ENCODE measurements around the gene SETD1A.
"Not testable (repeated sequence)": the region's sequence is repeated elsewhere in the genome, so short reads cannot be mapped to it uniquely, and the experiment has no call there.

SETD1A gene

DNA sequence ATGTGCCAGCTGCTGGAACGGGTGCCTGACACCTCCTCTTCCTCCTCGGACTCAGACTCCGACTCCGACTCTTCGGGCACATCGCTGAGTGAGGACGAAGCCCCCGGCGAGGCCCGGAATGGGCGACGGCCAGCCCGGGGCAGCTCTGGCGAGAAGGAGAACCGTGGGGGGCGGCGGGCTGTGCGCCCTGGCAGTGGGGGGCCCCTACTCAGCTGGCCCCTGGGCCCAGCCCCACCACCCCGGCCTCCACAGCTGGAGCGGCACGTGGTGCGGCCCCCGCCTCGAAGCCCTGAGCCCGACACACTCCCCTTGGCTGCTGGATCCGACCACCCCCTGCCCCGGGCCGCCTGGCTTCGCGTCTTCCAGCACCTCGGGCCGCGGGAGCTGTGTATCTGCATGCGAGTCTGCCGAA is 27.4 kb upstream of the SETD1A start:
- no peak for DNase-seq

DNA sequence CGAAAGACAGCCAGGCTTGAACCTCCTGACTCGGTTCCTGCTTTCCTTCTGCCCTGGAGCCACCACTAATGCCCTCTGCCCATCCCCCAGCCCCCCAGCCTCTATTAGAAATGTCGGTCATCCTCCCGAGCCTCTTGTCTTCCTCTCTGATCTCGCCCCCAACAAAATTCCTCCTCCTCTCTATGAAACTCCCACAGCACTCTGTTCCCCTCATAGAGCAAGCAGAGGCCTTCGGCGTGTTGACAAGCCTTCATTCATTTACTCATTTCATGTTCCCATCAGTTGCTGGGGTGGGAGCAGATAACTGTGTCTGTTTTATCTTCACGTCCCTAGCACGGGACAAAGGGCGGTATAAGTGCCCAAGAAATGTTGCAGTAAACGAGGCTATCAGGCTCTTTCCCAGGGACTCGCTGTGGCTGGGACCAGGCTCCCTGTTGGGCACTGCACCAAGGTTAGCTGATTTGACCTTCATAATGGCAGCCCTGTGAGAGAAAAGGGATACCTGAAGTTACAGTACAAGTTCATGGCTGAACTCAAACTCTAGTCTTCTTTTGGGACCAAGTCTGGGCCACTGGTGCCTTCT is 26.4 kb upstream of the SETD1A start:
- no peak for DNase-seq

DNA sequence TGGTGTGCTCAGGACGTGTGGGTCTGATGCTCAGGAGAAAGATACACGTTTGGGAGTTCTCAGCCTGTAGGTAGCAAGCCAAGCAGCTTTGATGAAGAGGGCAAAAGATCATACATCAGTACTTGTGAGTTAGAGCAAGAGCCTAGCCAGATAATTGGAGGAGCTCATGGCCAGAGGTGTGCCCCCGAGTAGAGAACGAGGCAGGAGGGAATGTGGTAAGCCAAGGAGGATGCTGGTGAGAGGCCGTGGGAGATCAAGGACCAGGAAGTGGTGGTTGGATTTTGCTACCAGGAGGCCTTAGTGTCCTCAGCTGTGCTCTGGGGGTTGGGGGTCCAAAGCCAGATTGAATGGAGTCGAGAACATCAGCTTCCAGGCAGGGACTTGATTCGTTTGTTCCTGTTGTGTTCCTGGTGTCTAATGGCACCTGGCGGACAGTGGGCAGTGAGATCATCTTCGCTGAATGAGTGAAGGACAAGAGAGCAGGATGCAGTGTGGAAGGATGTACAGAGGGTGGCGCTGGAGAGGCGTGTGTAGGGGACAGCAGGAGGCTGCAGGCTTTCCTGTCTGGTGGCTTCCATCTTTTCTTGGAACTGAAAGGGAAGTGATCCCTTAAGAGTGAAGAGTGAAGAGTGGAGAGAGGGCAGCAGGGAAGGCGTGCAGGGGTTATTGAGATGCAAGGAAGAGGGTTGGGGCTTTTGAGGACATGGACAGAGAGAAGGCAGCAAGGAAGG is 22.6 kb upstream of the SETD1A start:
- peak; percentile 95 for DNase-seq

DNA sequence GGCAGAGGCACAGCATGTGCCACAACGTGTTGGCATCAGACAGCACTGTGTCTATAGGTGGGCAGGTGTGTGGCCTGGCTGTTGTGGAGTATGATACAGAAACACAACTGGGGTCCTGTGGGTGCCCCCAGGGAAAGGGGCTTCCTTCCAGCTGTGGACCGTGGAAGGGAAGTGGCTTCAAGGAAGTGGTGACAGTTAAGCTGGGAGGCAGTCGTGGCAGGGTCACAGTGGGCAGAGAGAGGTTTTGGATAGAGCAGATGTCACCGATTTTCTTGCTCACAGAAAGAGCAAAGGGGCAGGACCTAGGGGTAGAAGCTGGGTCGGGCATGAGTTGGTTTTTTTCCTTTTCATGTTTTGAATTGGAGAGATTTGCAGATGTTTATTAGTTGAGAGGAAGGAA is 19.9 kb upstream of the SETD1A start:
- peak; percentile 81 for DNase-seq

DNA sequence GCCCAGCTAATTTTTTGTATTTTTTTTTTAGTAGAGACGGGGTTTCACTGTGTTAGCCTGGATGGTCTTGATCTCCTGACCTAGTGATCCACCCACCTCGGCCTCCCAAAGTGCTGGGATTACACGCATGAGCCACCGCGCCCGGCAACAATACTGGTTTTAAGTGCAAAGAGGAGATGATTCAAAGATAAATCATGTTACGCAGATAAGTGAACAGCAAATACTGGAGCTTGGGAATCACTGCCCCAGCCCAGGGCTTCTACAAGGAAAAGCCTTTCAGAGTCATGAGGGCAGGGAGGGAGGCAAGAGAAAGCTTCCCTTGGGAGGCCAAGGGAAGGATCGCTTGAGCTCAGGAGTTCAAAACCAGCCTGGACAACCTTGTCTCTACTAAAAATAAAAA is 18.0 kb upstream of the SETD1A start:
- DNase-seq: not testable (repeated sequence)

DNA sequence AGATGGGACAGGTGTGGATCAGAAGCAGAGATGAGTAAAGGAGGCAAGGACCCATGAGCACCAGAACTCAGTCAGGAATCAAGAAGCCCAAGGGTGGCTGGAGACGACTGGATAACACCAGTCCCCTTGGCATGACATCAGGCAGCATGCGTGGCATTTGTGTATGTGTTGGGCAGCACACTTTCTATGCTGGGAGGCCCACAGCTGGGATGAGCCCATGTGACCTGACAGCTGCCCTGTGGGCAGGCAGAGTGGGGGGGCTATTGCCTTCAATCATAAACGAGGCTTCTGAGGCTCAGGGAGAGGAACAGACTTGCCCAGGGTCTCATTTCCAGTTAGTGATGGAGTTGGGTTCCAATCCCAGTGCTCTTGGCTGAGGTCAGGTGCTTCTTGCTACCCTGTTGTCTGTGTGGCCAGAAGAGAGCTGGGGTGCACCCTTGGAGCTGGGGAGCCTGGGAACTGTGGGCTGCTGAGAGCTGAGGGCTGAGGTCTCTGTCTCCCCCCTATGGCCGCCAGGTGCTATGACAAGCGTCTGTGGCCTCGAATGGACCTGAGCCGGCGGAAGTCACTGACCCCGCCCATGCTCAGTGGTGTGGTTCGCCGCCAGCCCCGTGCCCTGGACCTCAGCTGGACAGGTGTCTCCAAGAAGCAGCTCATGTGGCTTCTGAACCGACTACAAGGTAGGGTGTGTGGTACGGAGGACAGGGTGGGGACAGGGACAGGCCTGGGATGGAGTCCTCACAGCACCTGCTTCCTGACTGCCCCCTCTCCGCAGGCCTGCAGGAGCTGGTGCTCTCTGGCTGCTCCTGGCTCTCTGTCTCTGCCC is 15.7 kb upstream of the SETD1A start:
- DNase-seq: peak; percentile 69

DNA sequence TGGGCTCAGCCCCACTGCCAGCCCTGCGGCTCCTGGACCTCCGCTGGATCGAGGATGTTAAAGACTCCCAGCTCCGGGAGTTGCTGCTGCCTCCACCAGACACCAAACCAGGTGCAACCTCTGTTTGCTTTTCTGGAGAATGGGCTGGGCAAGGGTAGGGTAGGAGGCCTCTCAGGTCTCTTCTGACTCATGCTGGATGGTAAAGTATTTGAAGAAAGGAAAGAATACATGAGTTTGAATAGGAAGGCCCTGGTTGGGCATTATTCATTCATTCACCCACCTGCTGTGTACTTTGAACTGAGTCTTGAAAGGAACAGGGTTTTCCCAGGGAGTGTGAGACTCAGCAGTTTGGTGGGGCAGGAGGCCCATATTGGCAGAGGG is 15.1 kb upstream of the SETD1A start:
- DNase-seq: no peak

DNA sequence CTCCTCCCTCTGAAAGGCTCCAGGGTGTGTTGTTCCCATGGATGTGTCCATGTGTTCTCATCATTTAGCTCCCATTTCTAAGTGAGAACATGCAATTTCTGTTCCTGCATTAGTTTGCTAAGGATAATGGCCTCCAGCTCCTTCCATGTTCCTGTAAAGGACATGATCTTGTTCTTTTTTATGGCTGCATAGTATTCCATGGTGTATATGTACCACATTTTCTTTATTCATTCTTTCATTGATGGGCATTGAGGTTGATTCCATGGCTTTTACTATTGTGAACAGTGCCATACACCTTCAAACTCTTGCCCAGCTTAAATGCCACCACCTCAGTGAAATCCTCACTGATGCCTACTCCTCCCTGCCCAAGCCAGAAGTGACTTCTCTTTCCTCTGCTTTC is 13.2 kb upstream of the SETD1A start:
- no peak for DNase-seq

DNA sequence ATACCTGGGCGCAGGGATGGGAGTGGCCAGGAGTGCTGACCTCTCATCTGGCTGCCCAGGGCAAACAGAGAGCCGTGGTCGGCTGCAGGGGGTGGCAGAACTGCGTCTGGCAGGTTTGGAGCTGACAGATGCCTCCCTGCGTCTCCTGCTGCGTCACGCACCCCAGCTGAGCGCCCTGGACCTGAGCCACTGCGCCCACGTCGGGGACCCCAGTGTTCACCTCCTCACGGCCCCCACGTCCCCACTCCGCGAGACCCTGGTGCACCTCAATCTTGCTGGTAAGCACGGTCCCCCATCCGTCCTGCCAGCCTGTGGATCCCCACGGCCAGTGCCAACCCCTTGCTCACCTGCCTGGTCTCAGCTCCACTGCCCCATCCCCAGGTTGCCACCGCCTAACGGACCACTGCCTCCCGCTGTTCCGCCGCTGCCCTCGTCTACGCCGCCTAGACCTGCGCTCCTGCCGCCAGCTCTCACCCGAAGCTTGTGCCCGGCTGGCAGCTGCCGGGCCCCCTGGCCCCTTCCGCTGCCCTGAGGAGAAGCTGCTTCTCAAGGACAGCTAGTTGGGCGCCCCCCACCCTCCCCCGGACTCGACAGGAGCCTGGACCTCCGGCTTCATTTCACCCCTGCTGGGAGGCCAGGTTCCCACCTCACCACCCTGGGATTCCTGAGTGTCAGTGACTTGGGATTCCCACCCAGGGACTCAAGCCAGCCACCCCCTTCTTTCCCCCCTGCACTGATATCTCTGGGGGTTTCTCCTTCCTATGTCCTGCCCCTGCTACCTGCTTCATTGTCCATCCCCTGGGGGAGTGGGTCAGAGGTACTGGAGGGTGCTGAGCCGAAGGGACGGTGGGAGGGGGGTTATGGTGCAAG is 10.6 kb upstream of the SETD1A start:
- DNase-seq: no peak

DNA sequence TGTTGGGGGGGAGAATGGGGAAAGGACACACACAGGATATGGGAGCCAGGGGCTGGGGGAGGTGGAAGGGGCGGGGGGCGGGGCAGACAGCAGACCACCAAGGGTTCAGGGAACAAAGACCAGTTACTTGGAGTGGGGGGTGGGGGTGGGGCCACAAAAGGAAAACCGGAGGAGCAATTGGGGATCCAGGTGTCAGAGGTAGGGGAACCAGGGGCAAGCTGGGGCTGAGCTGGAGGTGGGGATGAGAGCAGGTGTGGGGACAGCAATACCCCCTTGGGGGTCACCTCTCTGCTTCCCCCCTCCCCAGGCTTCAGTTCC is 10.1 kb upstream of the SETD1A start:
- no peak for DNase-seq

DNA sequence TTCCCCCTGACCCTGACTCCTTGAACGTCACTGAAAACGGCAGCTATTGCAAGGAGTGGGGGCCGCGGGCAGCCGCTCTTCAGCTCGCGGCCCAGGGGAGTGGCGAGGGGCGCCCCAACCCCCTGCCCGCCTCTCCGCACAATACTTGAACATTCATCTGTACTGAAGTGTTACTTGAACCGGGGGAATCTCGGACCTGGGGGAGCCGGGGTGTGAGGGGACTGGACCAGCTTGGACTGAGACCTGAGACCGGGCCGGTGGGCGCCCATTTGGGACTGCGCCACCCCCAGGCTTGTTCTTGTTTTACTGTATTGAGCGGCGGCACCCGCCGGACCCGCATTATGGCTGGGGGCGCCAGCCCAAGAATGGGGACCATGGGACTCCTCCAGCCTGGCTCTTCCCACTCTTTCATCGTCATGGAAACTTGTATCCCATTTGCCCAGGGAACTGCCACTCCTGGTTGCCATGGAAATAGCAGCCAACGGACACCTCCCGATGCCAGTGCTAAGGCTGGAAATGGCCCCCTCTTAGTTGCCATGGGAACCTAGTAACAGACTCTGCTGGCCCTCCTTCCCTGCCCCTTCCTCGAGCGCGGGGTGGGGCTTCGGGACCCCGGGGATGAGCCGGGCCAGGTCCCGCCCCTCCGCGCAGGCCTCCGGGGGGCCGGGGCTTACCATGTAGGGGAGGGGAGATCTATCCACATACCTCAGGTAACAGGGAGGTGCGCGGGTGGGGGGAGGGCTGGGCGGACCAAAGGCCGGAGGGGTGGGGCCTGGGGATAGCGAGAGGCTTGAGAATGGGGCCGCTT is 9.5 kb upstream of the SETD1A start:
- DNase-seq: peak; percentile 45

DNA sequence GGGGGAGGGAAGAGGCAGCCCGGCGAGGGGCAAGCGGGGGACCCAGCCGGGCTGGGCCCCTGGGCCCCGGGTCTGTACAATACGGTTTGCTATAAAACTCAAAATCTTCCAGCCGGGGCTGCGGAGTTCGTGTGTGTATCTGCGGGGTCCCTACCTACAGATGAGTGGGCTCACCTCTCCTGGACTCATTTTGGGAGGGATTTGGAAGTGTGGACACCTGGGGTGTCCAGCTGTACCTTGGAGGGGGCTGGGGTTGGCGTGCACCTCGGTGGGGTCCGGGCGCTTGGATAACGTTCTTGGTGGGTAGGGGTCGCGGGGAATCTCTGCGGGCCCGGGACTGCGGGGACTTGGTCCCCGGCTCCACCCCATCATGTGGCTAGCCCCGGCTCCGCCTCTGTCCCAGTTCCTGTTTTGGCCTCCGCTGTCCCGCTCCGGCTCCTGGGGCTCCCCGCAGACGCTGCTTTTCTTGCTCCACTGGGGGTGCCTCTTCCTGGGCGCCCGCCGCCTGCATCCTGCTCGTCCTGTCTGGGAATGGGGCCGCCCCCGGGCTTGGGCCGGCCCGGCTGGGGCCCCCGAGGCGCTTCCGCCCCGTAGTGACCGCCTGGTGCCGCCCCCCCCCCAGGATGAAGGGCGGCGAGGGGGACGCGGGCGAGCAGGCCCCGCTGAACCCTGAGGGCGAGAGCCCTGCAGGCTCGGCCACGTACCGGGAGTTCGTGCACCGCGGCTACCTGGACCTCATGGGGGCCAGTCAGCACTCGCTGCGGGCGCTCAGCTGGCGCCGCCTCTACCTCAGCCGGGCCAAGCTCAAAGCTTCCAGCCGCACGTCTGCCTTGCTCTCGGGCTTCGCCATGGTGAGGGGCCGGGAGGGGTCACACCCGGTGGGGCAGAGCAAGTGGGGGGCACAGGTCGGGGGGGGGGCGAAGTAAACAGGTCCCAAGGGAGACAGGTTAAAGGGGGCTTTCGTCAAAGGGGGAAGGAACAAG is 8.6 kb upstream of the SETD1A start, which contains the start of gene ORAI3:
ORAI3 (plus strand) TSS at position 402 of the 983 bp plus-strand sequence; CDS start at position 624, 222 bp downstream.
- DNase-seq: peak; percentile 78

DNA sequence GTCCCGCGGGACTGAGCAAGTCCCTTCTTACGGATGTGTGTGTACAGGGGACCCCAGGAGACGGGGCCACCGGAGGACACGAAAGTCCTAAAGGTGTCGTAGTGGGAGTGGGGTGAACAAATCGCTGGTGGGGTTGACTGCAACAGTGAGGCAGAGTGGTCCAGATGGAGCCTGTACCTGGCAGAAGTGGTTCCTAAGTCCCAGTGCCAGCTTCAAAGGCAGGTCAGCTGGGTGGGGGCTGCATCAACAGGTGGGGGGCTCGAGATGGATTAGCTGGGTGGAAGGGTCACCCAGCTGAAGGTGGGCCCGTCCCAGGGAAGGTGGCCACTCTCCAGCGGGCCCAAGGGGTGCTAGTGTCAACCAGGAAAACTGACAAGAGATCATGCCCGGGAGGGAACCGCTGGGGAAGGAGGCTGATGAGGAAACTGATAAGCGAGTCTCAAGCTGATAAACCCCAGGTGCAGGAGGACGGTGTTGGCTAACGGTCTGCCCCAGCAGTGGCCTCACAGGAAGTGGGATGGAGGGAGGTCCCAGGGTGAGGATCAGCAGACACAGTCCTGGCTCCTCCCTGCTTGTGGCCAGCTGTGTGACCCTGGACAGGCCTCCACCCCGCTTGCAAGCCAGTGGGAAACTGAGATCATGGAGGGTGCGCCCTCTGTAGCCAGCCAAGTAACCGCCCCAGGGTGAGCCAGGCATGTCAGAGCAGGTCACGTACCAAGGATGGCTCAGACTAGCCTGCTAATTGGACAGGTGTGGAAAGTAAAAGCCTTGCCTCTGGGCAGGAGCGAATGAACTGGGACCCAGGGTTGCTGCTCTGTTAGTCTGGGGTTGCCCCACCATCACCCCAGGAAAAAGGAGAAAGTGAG is 7.7 kb upstream of the SETD1A start:
- peak; percentile 92 for DNase-seq

DNA sequence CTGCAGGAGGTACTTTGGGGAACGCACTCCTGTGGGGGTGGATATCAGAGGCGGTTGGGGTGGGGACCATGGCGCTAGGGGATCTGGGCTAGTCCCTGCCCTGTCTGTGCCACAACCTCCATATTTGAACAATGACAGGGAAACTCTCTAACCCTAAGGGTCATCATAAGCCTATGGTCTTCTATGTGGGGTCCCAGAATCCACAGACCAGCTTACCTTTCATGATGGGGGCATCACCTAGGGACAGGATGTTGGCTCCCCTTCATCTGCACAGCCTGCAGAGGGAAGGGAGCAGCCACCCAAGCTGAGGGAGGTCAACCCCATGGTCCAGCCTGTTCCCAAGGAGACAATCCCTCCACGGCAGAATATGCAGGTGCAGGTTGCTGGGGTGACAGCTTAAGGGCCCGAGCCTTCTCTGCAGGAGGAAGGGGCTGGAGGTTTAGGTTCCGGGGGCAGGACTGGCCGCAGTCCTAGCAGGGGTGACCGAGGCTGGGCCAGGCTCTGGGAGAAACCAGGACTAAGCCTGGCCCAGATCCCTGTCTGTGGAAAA is 7.0 kb upstream of the SETD1A start:
- no peak for DNase-seq

DNA sequence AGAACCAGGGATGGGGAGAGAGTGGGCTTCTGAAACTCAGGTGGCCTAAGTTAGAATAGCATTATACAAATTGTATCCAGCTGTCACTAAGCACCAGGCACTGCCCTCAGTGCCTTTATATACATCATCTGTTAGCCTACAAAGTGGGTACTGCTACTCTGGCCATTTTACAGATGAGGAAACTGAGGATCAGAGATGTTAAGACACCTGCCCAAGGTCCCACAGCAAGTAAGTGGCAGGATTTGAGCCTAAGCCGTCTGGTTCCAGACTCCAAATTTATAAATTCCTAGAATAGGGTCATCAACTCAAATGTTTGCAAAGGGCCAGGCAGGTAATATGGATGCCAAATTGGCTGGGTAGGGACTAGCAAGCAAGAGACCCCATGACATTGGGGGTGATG is 6.4 kb upstream of the SETD1A start:
- no peak for DNase-seq

DNA sequence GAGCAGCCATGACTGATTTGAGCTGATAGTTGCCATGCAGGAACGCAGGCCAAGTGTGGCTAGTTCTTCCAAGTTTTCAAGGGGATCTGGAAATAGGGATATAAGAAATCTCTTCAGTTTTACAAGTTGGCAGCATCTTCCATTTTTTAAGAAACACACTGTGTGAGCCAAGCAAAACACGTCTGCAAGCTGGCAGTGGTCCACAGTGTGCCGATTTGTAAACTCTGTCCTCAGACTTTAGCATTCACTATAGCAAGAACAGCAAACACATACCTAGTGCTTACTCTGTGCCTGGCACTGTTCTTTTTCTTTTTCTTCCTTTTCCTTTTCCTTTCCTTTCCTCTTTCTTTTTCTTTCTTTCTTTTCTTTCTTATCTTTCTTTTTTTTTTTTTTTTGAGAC is 5.8 kb upstream of the SETD1A start:
- no peak for DNase-seq

DNA sequence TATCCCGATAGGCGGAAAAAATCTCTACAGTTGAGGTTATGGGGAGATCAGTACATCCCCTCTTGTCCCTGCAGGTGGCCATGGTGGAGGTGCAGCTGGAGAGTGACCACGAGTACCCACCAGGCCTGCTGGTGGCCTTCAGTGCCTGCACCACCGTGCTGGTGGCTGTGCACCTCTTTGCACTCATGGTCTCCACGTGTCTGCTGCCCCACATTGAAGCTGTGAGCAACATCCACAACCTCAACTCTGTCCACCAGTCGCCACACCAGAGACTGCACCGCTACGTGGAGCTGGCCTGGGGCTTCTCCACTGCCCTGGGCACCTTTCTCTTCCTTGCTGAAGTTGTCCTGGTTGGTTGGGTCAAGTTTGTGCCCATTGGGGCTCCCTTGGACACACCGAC is 4.4 kb upstream of the SETD1A start:
- DNase-seq: no peak

DNA sequence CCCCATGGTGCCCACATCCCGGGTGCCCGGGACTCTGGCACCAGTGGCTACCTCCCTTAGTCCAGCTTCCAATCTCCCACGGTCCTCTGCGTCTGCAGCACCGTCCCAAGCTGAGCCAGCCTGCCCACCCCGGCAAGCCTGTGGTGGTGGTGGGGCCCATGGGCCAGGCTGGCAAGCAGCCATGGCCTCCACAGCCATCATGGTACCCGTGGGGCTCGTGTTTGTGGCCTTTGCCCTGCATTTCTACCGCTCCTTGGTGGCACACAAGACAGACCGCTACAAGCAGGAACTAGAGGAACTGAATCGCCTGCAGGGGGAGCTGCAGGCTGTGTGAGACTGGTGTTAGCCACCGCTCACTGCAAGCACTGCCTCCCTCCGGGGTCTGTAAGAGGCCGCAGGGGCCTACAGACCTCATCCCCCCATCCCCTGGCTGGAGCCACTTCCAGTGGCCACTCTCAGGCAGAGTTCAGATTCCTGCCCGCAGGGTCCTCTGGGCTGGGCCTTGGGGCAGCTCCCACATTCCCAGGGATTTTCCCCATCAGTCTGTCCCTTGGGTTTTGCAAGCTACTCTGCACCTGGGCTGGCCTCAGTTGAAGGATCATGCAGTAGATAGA is 3.9 kb upstream of the SETD1A start:
- DNase-seq: peak; percentile 75

DNA sequence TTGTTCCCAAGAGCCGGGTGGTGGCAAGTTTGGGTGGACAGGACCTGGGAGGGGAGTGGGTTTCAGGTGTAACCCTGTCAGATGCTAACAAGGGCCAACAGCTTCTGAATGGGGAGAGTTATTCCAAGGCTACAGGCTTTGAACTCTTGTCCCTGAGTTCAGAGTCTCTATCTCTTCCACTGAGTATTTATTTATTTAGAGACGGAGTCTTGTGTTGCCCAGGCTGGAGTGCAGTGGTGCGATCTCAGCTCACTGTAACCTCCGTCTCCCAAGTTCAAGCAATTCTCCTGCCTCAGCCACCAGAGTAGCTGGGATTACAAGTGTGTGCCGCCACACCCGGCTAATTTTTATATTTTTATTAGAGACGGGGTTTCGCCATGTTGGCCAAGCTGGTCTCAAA is 2.6 kb upstream of the SETD1A start:
- DNase-seq: no peak

All from MV-4-11 (cell line).